GM18873 (cell line): ENCODE data around the gene NCAPH2.
A peak's percentile ranks its signal among the peaks of the same experiment; 100 is the strongest.

Source experiments
- ATAC-seq: cut with Tn5 transposase; IDR thresholded peaks from one replicate; pipeline ENCODE4 v1.9.1; 2021; ENCODE audit warnings: mild to moderate bottlenecking, moderate library complexity, moderate number of reproducible peaks; ENCODE audit not compliant: unreplicated experiment, low FRiP score

NCAPH2 gene

GRCh38 chr22:50473855-50474671 is 34.0 kb upstream of the NCAPH2 start:
- no peak for ATAC-seq

GRCh38 chr22:50474710-50475651 is 33.0 kb upstream of the NCAPH2 start, which contains the start of gene SBF1:
TSS of gene SBF1 (minus strand) at chr22:50475035. CDS start at chr22:50474840, 195 bp downstream.
- ATAC-seq, result peak; percentile 36

DNA sequence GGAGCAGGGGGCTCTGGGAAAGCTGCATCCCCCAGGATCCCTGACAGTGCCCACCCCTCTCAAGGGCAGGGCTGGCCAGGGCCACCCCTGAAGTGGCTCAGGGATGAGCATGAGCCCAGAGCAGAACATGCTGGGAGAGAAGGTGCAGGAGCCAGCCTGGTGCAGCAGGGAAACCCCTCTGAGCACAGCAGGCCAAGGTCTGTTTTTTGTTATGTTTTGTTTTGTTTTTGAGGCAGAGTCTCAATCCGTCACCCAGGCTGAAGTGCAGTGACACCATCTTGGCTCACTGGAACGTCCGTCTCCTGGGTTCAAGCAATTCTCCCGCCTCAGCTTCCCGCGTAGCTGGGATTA is 32.4 kb upstream of the NCAPH2 start:
- ATAC-seq, result no peak

DNA sequence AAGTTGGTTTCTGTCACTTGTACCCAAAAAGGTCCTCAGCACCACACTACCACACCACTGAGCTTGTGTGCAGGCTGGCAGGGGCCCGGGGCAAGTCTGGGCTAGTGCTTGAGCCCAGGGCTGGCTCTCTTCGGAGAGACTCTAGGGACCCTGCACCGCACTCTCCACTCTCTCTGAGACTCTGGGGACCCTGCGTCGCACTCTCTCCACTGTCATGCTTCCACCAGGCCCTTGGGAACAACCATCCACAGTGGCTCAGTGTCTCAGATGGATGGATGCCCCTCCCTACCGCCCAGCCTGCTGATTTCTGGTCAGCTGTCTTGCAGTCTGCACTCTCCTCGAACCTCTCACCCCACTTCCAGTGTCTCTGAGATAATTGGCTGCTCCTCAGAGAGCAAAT is 31.2 kb upstream of the NCAPH2 start:
- ATAC-seq, result no peak

GRCh38 chr22:50477923-50478322 is 30.1 kb upstream of the NCAPH2 start:
- ATAC-seq, result no peak

GRCh38 chr22:50479721-50480120 is 28.3 kb upstream of the NCAPH2 start:
- ATAC-seq, result no peak

DNA sequence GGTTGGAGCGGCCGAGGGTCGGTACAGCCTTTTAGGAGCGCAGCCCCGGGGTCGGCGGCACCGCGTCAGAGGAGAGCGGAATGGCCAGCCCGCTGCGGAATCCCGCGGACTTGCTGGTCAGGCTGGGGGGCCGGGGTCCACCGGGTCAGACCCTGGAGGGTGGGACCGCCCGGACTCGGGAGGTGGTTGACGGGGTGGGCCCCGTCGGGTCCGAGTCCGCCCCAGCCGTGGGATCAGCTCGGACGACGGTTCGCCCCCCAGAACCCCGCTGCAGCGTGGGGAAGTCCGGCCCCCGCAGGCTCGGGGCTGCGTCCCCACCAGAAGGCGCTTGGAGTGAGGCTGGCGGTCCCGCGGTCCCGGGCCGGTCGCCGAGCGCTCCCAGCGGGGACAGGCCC is 27.0 kb upstream of the NCAPH2 start:
- ATAC-seq, result no peak

DNA sequence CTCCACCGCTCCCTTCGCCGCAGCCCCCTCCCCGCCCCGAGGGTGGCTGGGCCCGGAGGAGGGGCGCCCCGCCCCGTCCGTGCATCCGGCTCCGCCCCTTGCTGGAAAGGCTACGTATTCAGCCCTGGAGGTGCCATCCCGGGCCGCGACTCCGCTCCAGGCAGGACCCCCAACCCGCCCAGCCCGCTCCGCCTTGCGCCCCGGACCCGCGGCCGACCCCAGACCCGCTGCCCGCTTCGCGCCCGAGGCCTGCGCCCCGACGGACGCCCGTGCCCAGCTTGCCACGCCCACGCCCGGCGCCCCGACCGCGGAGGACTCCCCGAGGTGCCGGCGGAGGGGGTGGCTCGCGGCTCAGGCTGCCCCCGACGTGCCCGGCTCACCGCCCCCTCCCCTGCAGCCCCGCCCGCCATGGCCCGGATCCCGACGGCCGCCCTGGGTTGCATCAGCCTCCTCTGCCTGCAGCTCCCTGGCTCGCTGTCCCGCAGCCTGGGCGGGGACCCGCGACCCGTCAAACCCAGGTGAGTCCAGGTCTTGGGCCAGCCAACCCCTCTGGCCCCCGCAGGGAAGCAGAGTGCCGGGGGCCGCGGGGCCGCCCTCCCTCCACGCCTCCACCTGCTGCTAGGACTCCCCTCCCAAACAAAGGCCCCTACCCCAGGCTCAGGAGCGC is 26.5 kb upstream of the NCAPH2 start, which contains the start of gene ADM2:
ADM2 (plus strand) TSS at position 104 of the 667 bp plus-strand sequence; CDS start at position 409, 305 bp downstream.
- ATAC-seq, result no peak

GRCh38 chr22:50482107-50483074 is 25.6 kb upstream of the NCAPH2 start:
- no peak for ATAC-seq

DNA sequence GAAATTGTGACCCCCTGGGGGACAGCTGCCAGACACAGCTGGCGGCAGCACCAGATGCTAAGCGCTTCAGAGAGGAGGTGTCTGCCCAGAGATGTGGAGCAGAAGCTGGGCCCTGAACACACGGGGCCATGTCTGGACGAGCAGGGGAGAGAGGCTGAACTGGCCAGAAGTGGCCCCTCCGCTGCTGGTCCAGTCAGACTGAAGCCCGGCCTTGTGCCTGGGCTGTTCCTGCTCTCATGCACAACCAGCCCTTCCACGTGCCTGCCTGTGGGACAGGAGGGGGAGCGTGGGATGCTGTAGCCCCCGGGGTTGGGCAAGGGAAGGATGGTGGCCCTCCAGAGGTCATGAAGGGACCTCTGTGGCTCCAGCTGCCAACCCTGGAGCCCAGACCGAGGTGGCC is 24.9 kb upstream of the NCAPH2 start:
- ATAC-seq, result no peak

GRCh38 chr22:50483556-50483955 is 24.5 kb upstream of the NCAPH2 start:
- no peak for ATAC-seq

DNA sequence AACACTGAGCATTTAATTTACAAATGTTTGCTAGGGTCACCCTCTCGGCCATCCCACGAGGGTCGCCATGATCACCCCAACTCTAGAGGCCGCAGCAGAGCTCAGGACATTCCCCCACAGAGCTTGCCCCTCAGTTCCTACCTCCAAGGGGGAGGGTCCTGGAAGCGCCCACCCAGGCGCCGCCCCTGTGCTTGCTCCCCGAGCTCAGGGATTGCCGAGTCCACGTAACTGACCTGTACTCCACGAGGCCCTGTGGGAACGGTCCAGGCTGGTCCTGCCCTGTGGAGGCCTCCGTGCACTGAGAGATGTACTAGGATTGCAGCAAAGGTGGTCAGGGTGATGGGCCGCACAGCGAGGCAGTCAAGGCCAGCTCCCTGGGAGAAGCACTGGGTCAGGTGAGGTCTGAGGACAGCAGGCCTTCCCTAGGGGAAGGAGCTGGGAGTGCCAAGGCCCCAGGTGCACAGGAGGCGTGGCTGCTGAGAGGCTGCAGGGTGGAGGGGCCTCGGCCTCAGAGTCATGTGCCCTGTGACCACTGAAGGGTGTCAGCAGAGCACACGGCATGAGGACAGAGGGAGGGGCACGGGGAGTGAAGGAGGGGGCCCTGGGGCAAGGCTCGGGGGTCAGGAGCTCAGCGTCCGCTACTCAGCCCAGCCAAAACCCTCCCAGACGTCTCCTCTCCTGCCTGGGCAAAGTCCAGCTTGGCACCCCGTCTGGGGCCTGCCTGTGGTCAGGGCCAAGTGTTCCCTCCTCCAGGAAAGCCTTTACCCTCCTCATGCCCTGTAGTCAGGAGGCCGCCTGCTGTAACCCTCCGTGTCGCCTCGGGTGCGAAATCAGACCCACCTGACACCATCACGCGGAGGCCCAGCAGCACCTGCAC is 23.8 kb upstream of the NCAPH2 start:
- no peak for ATAC-seq

GRCh38 chr22:50485221-50486131 is 22.5 kb upstream of the NCAPH2 start:
- ATAC-seq, result no peak

DNA sequence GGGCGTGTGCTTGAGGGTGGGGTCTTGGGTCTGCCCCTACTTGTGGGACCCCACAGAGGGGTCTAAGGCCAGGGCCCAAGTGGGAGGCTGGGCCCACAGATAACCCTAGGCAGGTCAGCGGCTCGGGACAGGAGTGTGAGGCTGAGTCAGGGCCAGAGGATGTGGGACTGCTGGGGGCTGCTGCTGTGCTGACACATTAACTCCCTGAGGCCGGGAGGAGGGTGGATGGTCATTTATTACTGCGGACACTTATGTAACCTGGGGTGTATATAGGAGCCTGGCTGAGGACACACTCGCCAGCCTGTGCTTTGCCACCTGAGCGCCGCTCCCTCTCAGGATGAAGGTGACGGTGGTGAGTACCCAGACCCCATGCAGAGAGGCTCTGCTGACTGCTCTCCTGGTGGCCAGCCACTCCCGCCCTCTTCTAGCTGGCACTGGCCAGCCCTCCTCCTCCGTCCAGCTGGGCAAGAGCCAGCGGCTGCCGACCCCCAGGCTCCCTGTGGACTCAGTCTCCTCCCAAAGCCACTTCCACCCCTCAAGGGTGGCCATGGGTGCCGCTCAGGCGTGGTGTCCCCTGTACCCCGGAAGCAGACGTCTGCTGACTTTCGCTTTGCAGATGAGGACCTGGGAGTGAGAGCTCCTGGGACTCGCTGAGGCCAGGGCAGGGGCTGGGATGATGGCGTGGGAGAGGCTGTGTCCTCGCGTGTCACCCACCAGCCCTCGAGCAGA is 21.3 kb upstream of the NCAPH2 start, which contains the start of gene MIOX:
MIOX (plus strand) TSS at position 299 of the 729 bp plus-strand sequence; CDS start at position 338, 39 bp downstream.
- no peak for ATAC-seq

DNA sequence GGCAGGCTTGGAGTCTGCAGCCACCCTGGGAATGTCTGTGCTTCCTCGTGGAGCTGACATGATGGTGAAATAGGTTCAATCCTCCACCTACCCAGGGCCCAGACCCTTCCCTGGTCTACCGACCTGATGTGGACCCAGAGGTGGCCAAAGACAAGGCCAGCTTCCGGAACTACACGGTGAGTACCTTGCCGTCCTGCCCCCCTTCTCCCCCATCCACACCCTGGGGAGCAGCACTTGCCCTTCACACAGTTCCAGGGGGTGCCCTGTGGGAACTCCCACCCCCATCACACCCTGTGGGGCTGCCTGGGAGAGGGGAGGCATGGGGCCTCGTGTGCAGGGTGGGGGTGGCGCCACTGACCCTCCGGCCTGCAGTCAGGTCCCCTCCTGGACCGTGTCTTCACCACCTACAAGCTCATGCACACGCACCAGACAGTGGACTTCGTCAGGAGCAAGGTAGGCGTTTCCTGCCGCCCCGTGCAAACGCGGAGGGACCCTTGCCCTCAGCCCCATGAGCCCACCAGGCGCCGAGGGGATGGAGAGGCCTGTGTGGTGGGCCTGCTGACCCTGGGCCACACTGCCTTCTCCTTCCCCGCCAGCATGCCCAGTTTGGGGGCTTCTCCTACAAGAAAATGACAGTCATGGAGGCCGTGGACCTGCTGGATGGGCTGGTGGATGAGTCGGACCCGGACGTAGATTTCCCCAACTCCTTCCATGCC is 20.6 kb upstream of the NCAPH2 start:
- ATAC-seq, result no peak

DNA sequence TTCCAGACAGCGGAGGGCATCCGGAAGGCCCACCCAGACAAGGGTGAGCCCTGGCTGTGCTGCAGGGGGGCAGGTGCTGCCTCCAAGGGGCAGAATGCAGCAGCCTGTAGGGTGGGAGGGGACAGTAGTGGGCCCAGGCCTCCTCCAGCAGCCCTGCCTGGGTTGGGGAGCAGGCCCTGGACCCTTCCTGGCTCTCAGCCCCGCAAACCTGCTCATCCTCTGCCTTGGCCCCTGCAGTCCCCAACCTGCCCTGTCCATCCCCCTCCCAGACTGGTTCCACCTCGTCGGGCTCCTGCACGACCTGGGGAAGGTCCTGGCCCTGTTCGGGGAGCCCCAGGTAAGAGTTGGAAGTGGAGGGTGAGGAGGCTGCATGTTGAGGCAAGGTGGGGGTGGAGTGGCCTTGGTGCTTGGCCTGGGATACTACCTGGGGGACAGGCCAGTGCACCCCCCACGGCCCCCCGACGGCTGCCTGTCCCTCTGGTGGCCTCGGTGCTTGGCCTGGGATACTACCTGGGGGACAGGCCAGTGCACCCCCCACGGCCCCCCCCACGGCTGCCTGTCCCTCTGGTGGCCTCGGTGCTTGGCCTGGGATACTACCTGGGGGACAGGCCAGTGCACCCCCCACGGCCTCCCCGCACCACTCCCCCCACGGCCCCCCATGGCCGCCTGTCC is 19.9 kb upstream of the NCAPH2 start:
- ATAC-seq, result no peak
